ENCODE results near the gene IL36G.
"Not testable (repeated sequence)": the region's sequence is repeated elsewhere in the genome, so short reads cannot be mapped to it uniquely, and the experiment has no call there.

The IL36G gene

GRCh38 chr2:112977559-112978056 is at the start of gene IL36G:
Gene IL36G (plus strand): TSS chr2:112978006. CDS start chr2:112978639, 633 bp downstream.
- TF ChIP-seq CTCF (IDR thresholded peaks at IDR 0.05; ENCODE audit: low read depth, low read length) = no peak
- no peak for DNase-seq (ENCODE audit: low read depth, low spot score)
- no peak within 1 kb of the TSS for H3K4me3 ChIP-seq (ENCODE audit: low read depth, low read length)
- in situ Hi-C loops (cut with HindIII; ENCODE audit: low sequenced_read_pairs) = no loop called here

GRCh38 chr2:112933261-112933660 is 44.5 kb upstream of the IL36G start:
- DNase-seq (ENCODE audit: low read depth, low spot score) = no peak
- H3K4me3 ChIP-seq (ENCODE audit: low read depth, low read length) = no peak overlapping the region
- TF ChIP-seq CTCF (IDR thresholded peaks at IDR 0.05; ENCODE audit: low read depth, low read length) = no peak
- in situ Hi-C loops (cut with HindIII; ENCODE audit: low sequenced_read_pairs) = no loop called here

- in situ Hi-C loops (cut with HindIII; ENCODE audit: low sequenced_read_pairs); DNase-seq (ENCODE audit: low read depth, low spot score); H3K4me3 ChIP-seq (ENCODE audit: low read depth, low read length): not testable (repeated sequence)
Measured at GRCh38 chr2:112934117-112934516, 43.7 kb upstream of the IL36G start.

- no peak for DNase-seq (ENCODE audit: low read depth, low spot score)
- in situ Hi-C loops (cut with HindIII; ENCODE audit: low sequenced_read_pairs) = no loop called here
- no peak overlapping the region for H3K4me3 ChIP-seq (ENCODE audit: low read depth, low read length)
- no peak for TF ChIP-seq CTCF (IDR thresholded peaks at IDR 0.05; ENCODE audit: low read depth, low read length)
Measured at GRCh38 chr2:112936927-112937232, 40.9 kb upstream of the IL36G start.

- DNase-seq (ENCODE audit: low read depth, low spot score) = peak; percentile 75
- no peak for TF ChIP-seq CTCF (IDR thresholded peaks at IDR 0.05; ENCODE audit: low read depth, low read length)
- in situ Hi-C loops (cut with HindIII; ENCODE audit: low sequenced_read_pairs) = no loop called here
- no peak overlapping the region for H3K4me3 ChIP-seq (ENCODE audit: low read depth, low read length)
Measured at GRCh38 chr2:112938904-112939303, 38.9 kb upstream of the IL36G start.

- TF ChIP-seq CTCF (IDR thresholded peaks at IDR 0.05; ENCODE audit: low read depth, low read length) = no peak
- no peak for DNase-seq (ENCODE audit: low read depth, low spot score)
- in situ Hi-C loops (cut with HindIII; ENCODE audit: low sequenced_read_pairs) = no loop called here
- H3K4me3 ChIP-seq (ENCODE audit: low read depth, low read length) = no peak overlapping the region
Measured at GRCh38 chr2:112939425-112939824, 38.4 kb upstream of the IL36G start.

GRCh38 chr2:112940859-112941625 is 36.8 kb upstream of the IL36G start:
- in situ Hi-C loops (cut with HindIII; ENCODE audit: low sequenced_read_pairs) = no loop called here
- no peak for DNase-seq (ENCODE audit: low read depth, low spot score)
- no peak for TF ChIP-seq CTCF (IDR thresholded peaks at IDR 0.05; ENCODE audit: low read depth, low read length)
- H3K4me3 ChIP-seq (ENCODE audit: low read depth, low read length) = no peak overlapping the region

All from astrocyte of the spinal cord (primary cell).